ENCODE results near the gene ACER2. TPM values are rescaled to one million over a fixed set of nuclear protein-coding genes. Genes with fewer than 3 reads are reported as not detected.

ACER2 gene
- total and polyA plus RNA-seq, 10 of the 15 experiments (the other 5 are each of a cell fraction or from before 2014, with no cell fraction given) = 0.07 to 3.1 (median 2.2) TPM

GRCh38 chr9:19466280-19466639, 57.5 kb downstream of the ACER2 start:
- no peaks in the 10 kb centered on the region for H3K36me3 ChIP-seq (ENCODE audit: control insufficient read depth in 2 of 2, insufficient read depth in 2 of 2, low read length in 1 of 2)
- ChIA-PET SMC1A (ENCODE audit: uncharacterized antibody, unreplicated experiment) (interaction anchor here (1.3 kb wide), 1 partner anchor 416 kb away, joined by 3 read pairs; no protein-coding TSS in a partner anchor), CTCF (interaction anchor here (1.1 to 7.2 kb wide), 5 partner anchors 12 to 402 kb away, joined by 3 to 102 read pairs (median 7); no protein-coding TSS in a partner anchor), RAD21 (ENCODE audit: unreplicated experiment) (interaction anchor here (2.2 kb wide), 1 partner anchor 10 kb away, joined by 14 read pairs; no protein-coding TSS in a partner anchor), POLR2A (no interaction called here)
- H3K9ac ChIP-seq (ENCODE audit: control insufficient read depth, insufficient read depth, low read length) = no peak overlapping the region
- no peaks in the 10 kb centered on the region for H4K20me1 ChIP-seq (ENCODE audit: control insufficient read depth, insufficient read depth)
- no peak overlapping the region for H3K4me3 ChIP-seq
- BruUV-seq (replicated peaks) = no TSS peak
- ATAC-seq (no peak), FAIRE-seq (no peak), DNase-seq (ENCODE audit: low read depth, low spot score) (no peak)
- H3K4me1 ChIP-seq (ENCODE audit: control insufficient read depth, insufficient read depth, low read length) = 0 out of 2 replicates have a peak, but pooled peaks cover 3% of the 10 kb centered on the region
- in situ Hi-C loops (cut with MboI) (loop anchor here (25.0 kb wide), 1 partner anchor 1204 kb away; no protein-coding TSS in a partner anchor), intact Hi-C loops (cut with micrococcal nuclease; ENCODE audit: unreplicated experiment) (no loop called here)
- WGBS (ENCODE audit: insufficient coverage, insufficient replicate concordance, low lambda C conversion rate, missing lambda C conversion rate) = 45% methylated on average over 2 of the region's 2 CpGs
- H3K79me2 ChIP-seq (ENCODE audit: control insufficient read depth, insufficient read depth, low read length) = no peaks in the 10 kb centered on the region
- H3K27me3 ChIP-seq (replicated peaks in 1 of 2; ENCODE audit: control insufficient read depth in 2 of 2, insufficient read depth in 2 of 2, low read length in 1 of 2) = no peaks in the 10 kb centered on the region
- H3K9me3 ChIP-seq (replicated peaks; ENCODE audit: control insufficient read depth, insufficient read depth, low read length) = no peaks in the 10 kb centered on the region
- H3K27ac ChIP-seq (ENCODE audit: control insufficient read depth, insufficient read depth) = no peak overlapping the region
- H3K4me2 ChIP-seq (ENCODE audit: control insufficient read depth, insufficient read depth) = no peak overlapping the region
- H2AFZ ChIP-seq (ENCODE audit: control insufficient read depth, low read depth, low read length) = no peak overlapping the region
- TF ChIP-seq BMI1 (IDR thresholded peaks at IDR 0.05; ENCODE audit: borderline replicate concordance) (no peak), POU2F2 (IDR thresholded peaks at IDR 0.05; ENCODE audit: borderline replicate concordance, low read depth, low read length) (no peak), ZNF274 (IDR thresholded peaks at IDR 0.05; ENCODE audit: insufficient read depth, insufficient read length) (no peak), EZH2 (IDR thresholded peaks at IDR 0.05; ENCODE audit: borderline replicate concordance, control insufficient read depth, low read depth, low read length) (no peak), E2F8 (IDR thresholded peaks at IDR 0.05; ENCODE audit: low read depth, partially characterized antibody) (no peak), PAX8 (IDR thresholded peaks at IDR 0.05) (no peak), IRF3 (IDR thresholded peaks at IDR 0.05) (no peak), CTCF (IDR thresholded peaks at IDR 0.05 in 2 of 3, conservative IDR thresholded peaks at IDR 0.05 in 1 of 3; ENCODE audit: control insufficient read depth in 2 of 3, extremely low read depth in 1 of 3, insufficient read depth in 1 of 3, low read depth in 3 of 3, low read length in 3 of 3) (no peak), DPF2 (IDR thresholded peaks at IDR 0.05) (no peak), CUX1 (IDR thresholded peaks at IDR 0.05; ENCODE audit: insufficient replicate concordance, low read depth, low read length) (no peak), ATF2 (IDR thresholded peaks at IDR 0.05; ENCODE audit: low read length) (no peak)

Measured in GM12878 (cell line).